ENCODE results near the gene TIMMDC1. TPM values are rescaled to one million over a fixed set of nuclear protein-coding genes. Genes with fewer than 3 reads are reported as not detected.

Gene TIMMDC1
- total and polyA plus RNA-seq, 2 of the 13 experiments (the other 11 are each of a cell fraction or from before 2014, with no cell fraction given) = 50.0 to 77.8 TPM

DNA sequence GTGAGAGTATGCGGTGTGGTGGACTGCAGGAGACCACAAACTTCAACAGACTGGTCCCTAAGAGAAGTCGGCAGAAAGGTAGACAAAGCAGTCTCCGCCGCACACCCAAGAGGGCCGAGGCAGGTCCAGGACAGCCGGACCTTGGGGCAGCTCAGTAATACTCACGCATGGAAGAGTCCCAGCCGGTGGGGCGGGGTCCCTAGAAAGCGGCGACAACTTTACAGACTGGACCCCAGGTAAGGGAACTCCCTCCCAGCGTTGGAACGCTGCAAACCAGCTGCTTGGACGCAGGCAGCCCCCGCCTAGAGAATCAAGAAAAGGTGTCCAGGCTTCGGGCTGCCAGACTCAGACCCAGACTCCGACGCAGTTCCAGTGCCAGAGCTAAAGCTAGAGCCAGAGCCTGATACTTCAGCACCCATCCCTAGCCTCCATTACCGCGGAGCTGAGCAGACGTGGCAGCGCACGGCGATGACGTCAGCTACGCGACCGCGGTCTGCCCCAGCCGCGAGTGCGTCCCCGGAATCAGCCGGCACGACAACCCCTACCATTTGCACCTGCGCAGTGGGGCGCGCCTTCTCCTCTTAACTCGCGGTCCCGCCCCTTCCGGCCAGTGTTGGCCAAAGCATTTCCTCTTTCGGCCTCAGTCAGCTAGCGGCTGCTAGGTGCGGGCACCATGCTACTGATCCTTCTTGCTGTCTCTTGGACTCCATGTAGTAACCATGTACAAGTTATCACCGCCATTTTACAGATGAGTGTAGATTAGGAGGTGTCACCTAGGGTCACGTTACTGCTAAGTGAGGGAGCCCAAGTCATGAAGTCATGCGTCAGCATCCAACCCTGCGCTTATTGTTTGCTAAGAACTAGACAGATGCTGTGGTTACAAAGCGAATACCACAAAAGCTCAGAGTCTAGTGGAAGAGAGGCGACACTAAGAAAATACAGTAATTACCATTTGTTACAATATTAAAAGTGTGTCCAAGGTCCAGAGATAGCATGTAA lies 34.9 kb upstream of the TIMMDC1 start, which contains the start of gene TMEM39A:
Gene TMEM39A (minus strand): TSS at position 445 of the 999 bp plus-strand sequence. CDS start 1,541 bp downstream, outside the sequence.
- peaks cover 44% of the 10 kb centered on the region for H3K79me2 ChIP-seq (ENCODE audit: insufficient read depth, low read length)
- BruUV-seq (replicated peaks) = TSS peak; percentile 62
- no peaks in the 10 kb centered on the region for H3K9me3 ChIP-seq (ENCODE audit: low read length)
- FAIRE-seq = peak; percentile 82
- CTCF ChIA-PET (ENCODE audit: low intra/inter-chr PET ratio, low total read pairs) = no interaction called here
- in situ Hi-C loops (cut with HindIII; ENCODE audit: extremely low pct_ligation_motif_present, low pct_unique_long_range_greater_than_20kb) = no loop called here
- H4K20me1 ChIP-seq (ENCODE audit: insufficient read depth, low read length) = no peaks in the 10 kb centered on the region; the same call in 1 of the 2 replicates
- peak within 1 kb of the TSS; percentile 89 to 97 (median 93) for H3K4me3 ChIP-seq (replicated peaks in 1 of 3; ENCODE audit: insufficient read depth in 1 of 3, low read depth in 2 of 3, low read length in 3 of 3)
- DNase-seq (ENCODE audit: low spot score) = peak; percentile 97
- intact Hi-C loops (cut with micrococcal nuclease; ENCODE audit: unreplicated experiment) = loop anchor here (1.0 kb wide), 2 partner anchors 14 to 35 kb away; partner anchors contain the start of gene TIMMDC1
- peaks cover 0 to 26% of the 10 kb centered on the region in 2 experiments; a peak in 3 of 5 replicates for H3K36me3 ChIP-seq (replicated peaks in 1 of 2; ENCODE audit: control insufficient read depth in 1 of 2, insufficient read depth in 2 of 2, low read length in 2 of 2)
- 1% methylated on average over 17 of the region's 51 CpGs for WGBS (ENCODE audit: low lambda C conversion rate)
- peak within 1 kb of the TSS; percentile 97 for H3K9ac ChIP-seq (ENCODE audit: insufficient read depth, low read depth, low read length)
- ATAC-seq = peak; percentile 98
- peak within 1 kb of the TSS; percentile 13 for H2AFZ ChIP-seq (ENCODE audit: low read length)
- peaks cover 42% of the 10 kb centered on the region for H3K4me1 ChIP-seq (ENCODE audit: insufficient read depth, low read length)
- POLR2A ChIA-PET = interaction anchor here (0.6 to 4.1 kb wide), 20 partner anchors 9 to 886 kb away, joined by 3 to 80 read pairs (median 4); partner anchors contain the start of genes B4GALT4, COX17, GSK3B and LRRC58
- no peaks in the 10 kb centered on the region; a peak in 1 of 5 replicates for H3K27me3 ChIP-seq (ENCODE audit: control insufficient read depth in 1 of 2, insufficient read depth in 2 of 2, low read length in 2 of 2)
- H3K27ac ChIP-seq (ENCODE audit: extremely low read length, insufficient read depth, low read length) = peak within 1 kb of the TSS; percentile 90
- H3K4me2 ChIP-seq (ENCODE audit: low read depth, low read length) = peak within 1 kb of the TSS; percentile 88
- TF ChIP-seq CBX5 (CRISPR knock-in tag; IDR thresholded peaks at IDR 0.05; ENCODE audit: borderline replicate concordance) (peak; percentile 74; the same call in 1 of the 2 replicates), SOX5 (CRISPR knock-in tag; IDR thresholded peaks at IDR 0.05; ENCODE audit: borderline replicate concordance) (peak; percentile 67; the same call in 1 of the 2 replicates), NR2F2 (IDR thresholded peaks at IDR 0.05; ENCODE audit: borderline replicate concordance, low read depth) (peak; percentile 36; the same call in 1 of the 2 replicates), RFX1 (IDR thresholded peaks at IDR 0.05) (no peak), ZNF737 (CRISPR knock-in tag; IDR thresholded peaks at IDR 0.05; ENCODE audit: borderline replicate concordance) (no peak), ZKSCAN8 (CRISPR knock-in tag; IDR thresholded peaks at IDR 0.05; ENCODE audit: borderline replicate concordance) (peak; percentile 87; the same call in 1 of the 2 replicates), AKAP8 (CRISPR knock-in tag; IDR thresholded peaks at IDR 0.05) (peak; percentile 88; the same call in 1 of the 2 replicates), YEATS4 (CRISPR knock-in tag; IDR thresholded peaks at IDR 0.05; ENCODE audit: borderline replicate concordance) (peak; percentile 100)
- TF ChIP-seq, protein P1, sequence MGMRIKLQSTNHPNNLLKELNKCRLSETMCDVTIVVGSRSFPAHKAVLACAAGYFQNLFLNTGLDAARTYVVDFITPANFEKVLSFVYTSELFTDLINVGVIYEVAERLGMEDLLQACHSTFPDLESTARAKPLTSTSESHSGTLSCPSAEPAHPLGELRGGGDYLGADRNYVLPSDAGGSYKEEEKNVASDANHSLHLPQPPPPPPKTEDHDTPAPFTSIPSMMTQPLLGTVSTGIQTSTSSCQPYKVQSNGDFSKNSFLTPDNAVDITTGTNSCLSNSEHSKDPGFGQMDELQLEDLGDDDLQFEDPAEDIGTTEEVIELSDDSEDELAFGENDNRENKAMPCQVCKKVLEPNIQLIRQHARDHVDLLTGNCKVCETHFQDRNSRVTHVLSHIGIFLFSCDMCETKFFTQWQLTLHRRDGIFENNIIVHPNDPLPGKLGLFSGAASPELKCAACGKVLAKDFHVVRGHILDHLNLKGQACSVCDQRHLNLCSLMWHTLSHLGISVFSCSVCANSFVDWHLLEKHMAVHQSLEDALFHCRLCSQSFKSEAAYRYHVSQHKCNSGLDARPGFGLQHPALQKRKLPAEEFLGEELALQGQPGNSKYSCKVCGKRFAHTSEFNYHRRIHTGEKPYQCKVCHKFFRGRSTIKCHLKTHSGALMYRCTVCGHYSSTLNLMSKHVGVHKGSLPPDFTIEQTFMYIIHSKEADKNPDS (CRISPR knock-in tag; IDR thresholded peaks at IDR 0.05) = no peak
- TF ChIP-seq, protein P2, sequence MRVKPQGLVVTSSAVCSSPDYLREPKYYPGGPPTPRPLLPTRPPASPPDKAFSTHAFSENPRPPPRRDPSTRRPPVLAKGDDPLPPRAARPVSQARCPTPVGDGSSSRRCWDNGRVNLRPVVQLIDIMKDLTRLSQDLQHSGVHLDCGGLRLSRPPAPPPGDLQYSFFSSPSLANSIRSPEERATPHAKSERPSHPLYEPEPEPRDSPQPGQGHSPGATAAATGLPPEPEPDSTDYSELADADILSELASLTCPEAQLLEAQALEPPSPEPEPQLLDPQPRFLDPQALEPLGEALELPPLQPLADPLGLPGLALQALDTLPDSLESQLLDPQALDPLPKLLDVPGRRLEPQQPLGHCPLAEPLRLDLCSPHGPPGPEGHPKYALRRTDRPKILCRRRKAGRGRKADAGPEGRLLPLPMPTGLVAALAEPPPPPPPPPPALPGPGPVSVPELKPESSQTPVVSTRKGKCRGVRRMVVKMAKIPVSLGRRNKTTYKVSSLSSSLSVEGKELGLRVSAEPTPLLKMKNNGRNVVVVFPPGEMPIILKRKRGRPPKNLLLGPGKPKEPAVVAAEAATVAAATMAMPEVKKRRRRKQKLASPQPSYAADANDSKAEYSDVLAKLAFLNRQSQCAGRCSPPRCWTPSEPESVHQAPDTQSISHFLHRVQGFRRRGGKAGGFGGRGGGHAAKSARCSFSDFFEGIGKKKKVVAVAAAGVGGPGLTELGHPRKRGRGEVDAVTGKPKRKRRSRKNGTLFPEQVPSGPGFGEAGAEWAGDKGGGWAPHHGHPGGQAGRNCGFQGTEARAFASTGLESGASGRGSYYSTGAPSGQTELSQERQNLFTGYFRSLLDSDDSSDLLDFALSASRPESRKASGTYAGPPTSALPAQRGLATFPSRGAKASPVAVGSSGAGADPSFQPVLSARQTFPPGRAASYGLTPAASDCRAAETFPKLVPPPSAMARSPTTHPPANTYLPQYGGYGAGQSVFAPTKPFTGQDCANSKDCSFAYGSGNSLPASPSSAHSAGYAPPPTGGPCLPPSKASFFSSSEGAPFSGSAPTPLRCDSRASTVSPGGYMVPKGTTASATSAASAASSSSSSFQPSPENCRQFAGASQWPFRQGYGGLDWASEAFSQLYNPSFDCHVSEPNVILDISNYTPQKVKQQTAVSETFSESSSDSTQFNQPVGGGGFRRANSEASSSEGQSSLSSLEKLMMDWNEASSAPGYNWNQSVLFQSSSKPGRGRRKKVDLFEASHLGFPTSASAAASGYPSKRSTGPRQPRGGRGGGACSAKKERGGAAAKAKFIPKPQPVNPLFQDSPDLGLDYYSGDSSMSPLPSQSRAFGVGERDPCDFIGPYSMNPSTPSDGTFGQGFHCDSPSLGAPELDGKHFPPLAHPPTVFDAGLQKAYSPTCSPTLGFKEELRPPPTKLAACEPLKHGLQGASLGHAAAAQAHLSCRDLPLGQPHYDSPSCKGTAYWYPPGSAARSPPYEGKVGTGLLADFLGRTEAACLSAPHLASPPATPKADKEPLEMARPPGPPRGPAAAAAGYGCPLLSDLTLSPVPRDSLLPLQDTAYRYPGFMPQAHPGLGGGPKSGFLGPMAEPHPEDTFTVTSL (CRISPR knock-in tag; IDR thresholded peaks at IDR 0.05; ENCODE audit: borderline replicate concordance) = no peak
- TF ChIP-seq, protein P3, sequence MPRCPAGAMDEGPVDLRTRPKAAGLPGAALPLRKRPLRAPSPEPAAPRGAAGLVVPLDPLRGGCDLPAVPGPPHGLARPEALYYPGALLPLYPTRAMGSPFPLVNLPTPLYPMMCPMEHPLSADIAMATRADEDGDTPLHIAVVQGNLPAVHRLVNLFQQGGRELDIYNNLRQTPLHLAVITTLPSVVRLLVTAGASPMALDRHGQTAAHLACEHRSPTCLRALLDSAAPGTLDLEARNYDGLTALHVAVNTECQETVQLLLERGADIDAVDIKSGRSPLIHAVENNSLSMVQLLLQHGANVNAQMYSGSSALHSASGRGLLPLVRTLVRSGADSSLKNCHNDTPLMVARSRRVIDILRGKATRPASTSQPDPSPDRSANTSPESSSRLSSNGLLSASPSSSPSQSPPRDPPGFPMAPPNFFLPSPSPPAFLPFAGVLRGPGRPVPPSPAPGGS (CRISPR knock-in tag; IDR thresholded peaks at IDR 0.05) = no peak
- TF ChIP-seq, protein P4, sequence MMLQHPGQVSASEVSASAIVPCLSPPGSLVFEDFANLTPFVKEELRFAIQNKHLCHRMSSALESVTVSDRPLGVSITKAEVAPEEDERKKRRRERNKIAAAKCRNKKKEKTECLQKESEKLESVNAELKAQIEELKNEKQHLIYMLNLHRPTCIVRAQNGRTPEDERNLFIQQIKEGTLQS (CRISPR knock-in tag; IDR thresholded peaks at IDR 0.05) = peak; percentile 78

All from HepG2 (cell line).